ENCODE results near the gene COBLL1.

Gene COBLL1

GRCh38 chr2:164706522-164706921 is 135.1 kb downstream of the COBLL1 start:
- H3K56ac ChIP-seq (ENCODE audit: low read length): no peak overlapping the region
- H3K36me3 ChIP-seq (ENCODE audit: control insufficient read depth, insufficient read depth, low read length): no peaks in the 10 kb centered on the region
- no peak overlapping the region for H3K9ac ChIP-seq (ENCODE audit: low read length)
- peak; percentile 37 for DNase-seq
- H3K4me2 ChIP-seq (ENCODE audit: low read length): no peak overlapping the region
- no peak overlapping the region for H4K8ac ChIP-seq (ENCODE audit: low read depth, low read length)
- no peaks in the 10 kb centered on the region for H3K27me3 ChIP-seq (ENCODE audit: insufficient read depth, low read length, poor library complexity)
- H2BK5ac ChIP-seq (ENCODE audit: low read length): no peak overlapping the region
- H3K79me1 ChIP-seq (ENCODE audit: low read length): no peaks in the 10 kb centered on the region
- no peak overlapping the region for H4K5ac ChIP-seq (ENCODE audit: low read length)
- H2AK5ac ChIP-seq (ENCODE audit: low read length): no peak overlapping the region
- no peak overlapping the region for H3K23ac ChIP-seq (ENCODE audit: low read length)
- no peak overlapping the region for H2BK120ac ChIP-seq (ENCODE audit: low read depth, low read length)
- H3K4me1 ChIP-seq (ENCODE audit: control insufficient read depth, low read depth, low read length): no peaks in the 10 kb centered on the region
- no peak overlapping the region for H3K4me3 ChIP-seq (ENCODE audit: low read length)
- no peak overlapping the region for H3K18ac ChIP-seq (ENCODE audit: low read length)
- H3K4ac ChIP-seq (ENCODE audit: low read depth, low read length): no peak overlapping the region
- H3K79me2 ChIP-seq (ENCODE audit: control insufficient read depth, insufficient read depth, low read length): no peaks in the 10 kb centered on the region
- H2BK15ac ChIP-seq (replicated peaks; ENCODE audit: low read depth): no peak overlapping the region
- H3K27ac ChIP-seq (ENCODE audit: low read depth, low read length): no peak overlapping the region

- Histone ChIP-seq H3K56ac (ENCODE audit: low read length) (no peak overlapping the region), H3K9ac (ENCODE audit: low read length) (no peak overlapping the region), H3K18ac (ENCODE audit: low read length) (no peak overlapping the region), H3K4me3 (ENCODE audit: low read length) (no peak overlapping the region), H2BK5ac (ENCODE audit: low read length) (no peak overlapping the region), H3K27me3 (ENCODE audit: insufficient read depth, low read length, poor library complexity) (no peaks in the 10 kb centered on the region), H3K4ac (ENCODE audit: low read depth, low read length) (no peak overlapping the region), H2BK120ac (ENCODE audit: low read depth, low read length) (no peak overlapping the region), H2BK15ac (replicated peaks; ENCODE audit: low read depth) (no peak overlapping the region), H4K5ac (ENCODE audit: low read length) (no peak overlapping the region), H3K23ac (ENCODE audit: low read length) (no peak overlapping the region), H3K79me1 (ENCODE audit: low read length) (no peaks in the 10 kb centered on the region), H3K4me2 (ENCODE audit: low read length) (no peak overlapping the region), H3K79me2 (ENCODE audit: control insufficient read depth, insufficient read depth, low read length) (no peaks in the 10 kb centered on the region), H3K36me3 (ENCODE audit: control insufficient read depth, insufficient read depth, low read length) (no peaks in the 10 kb centered on the region), H4K8ac (ENCODE audit: low read depth, low read length) (no peak overlapping the region), H2AK5ac (ENCODE audit: low read length) (no peak overlapping the region), H3K27ac (ENCODE audit: low read depth, low read length) (no peak overlapping the region), H3K4me1 (ENCODE audit: control insufficient read depth, low read depth, low read length) (no peaks in the 10 kb centered on the region)
- no CpG with 5 or more reads among the region's 12 CpGs for WGBS (ENCODE audit: extremely low coverage, insufficient coverage, low lambda C conversion rate)
- DNase-seq: no peak
Measured at GRCh38 chr2:164705412-164706167, 136.0 kb downstream of the COBLL1 start.

- Histone ChIP-seq H4K8ac (ENCODE audit: low read depth, low read length) (no peak overlapping the region), H4K5ac (ENCODE audit: low read length) (no peak overlapping the region), H2AK5ac (ENCODE audit: low read length) (no peak overlapping the region), H3K4me3 (ENCODE audit: low read length) (no peak overlapping the region), H3K27me3 (ENCODE audit: insufficient read depth, low read length, poor library complexity) (no peaks in the 10 kb centered on the region), H3K4me2 (ENCODE audit: low read length) (no peak overlapping the region), H3K56ac (ENCODE audit: low read length) (no peak overlapping the region), H3K18ac (ENCODE audit: low read length) (no peak overlapping the region), H3K36me3 (ENCODE audit: control insufficient read depth, insufficient read depth, low read length) (no peaks in the 10 kb centered on the region), H2BK5ac (ENCODE audit: low read length) (no peak overlapping the region), H3K79me1 (ENCODE audit: low read length) (no peaks in the 10 kb centered on the region), H3K23ac (ENCODE audit: low read length) (no peak overlapping the region), H3K9ac (ENCODE audit: low read length) (no peak overlapping the region), H3K79me2 (ENCODE audit: control insufficient read depth, insufficient read depth, low read length) (no peaks in the 10 kb centered on the region), H3K27ac (ENCODE audit: low read depth, low read length) (no peak overlapping the region), H3K4ac (ENCODE audit: low read depth, low read length) (no peak overlapping the region), H2BK15ac (replicated peaks; ENCODE audit: low read depth) (no peak overlapping the region), H3K4me1 (ENCODE audit: control insufficient read depth, low read depth, low read length) (no peaks in the 10 kb centered on the region), H2BK120ac (ENCODE audit: low read depth, low read length) (no peak overlapping the region)
- no CpG with 5 or more reads among the region's 3 CpGs for WGBS (ENCODE audit: extremely low coverage, insufficient coverage, low lambda C conversion rate)
- no peak for DNase-seq
Measured at GRCh38 chr2:164703915-164704706, 137.5 kb downstream of the COBLL1 start.

GRCh38 chr2:164701565-164701964 is 140.1 kb downstream of the COBLL1 start:
- H3K27ac ChIP-seq (ENCODE audit: low read depth, low read length): no peak overlapping the region
- no peak overlapping the region for H3K9ac ChIP-seq (ENCODE audit: low read length)
- H3K27me3 ChIP-seq (ENCODE audit: insufficient read depth, low read length, poor library complexity): no peaks in the 10 kb centered on the region
- H3K79me1 ChIP-seq (ENCODE audit: low read length): no peaks in the 10 kb centered on the region
- no peak for DNase-seq
- no peak overlapping the region for H2AK5ac ChIP-seq (ENCODE audit: low read length)
- no peak overlapping the region for H3K4me3 ChIP-seq (ENCODE audit: low read length)
- no peak overlapping the region for H3K23ac ChIP-seq (ENCODE audit: low read length)
- no CpG with 5 or more reads among the region's 1 CpG for WGBS (ENCODE audit: extremely low coverage, insufficient coverage, low lambda C conversion rate)
- no peaks in the 10 kb centered on the region for H3K79me2 ChIP-seq (ENCODE audit: control insufficient read depth, insufficient read depth, low read length)
- H3K36me3 ChIP-seq (ENCODE audit: control insufficient read depth, insufficient read depth, low read length): no peaks in the 10 kb centered on the region
- no peak overlapping the region for H2BK120ac ChIP-seq (ENCODE audit: low read depth, low read length)
- no peak overlapping the region for H2BK15ac ChIP-seq (replicated peaks; ENCODE audit: low read depth)
- no peak overlapping the region for H4K5ac ChIP-seq (ENCODE audit: low read length)
- no peaks in the 10 kb centered on the region for H3K4me1 ChIP-seq (ENCODE audit: control insufficient read depth, low read depth, low read length)
- no peak overlapping the region for H3K4ac ChIP-seq (ENCODE audit: low read depth, low read length)
- no peak overlapping the region for H3K4me2 ChIP-seq (ENCODE audit: low read length)
- no peak overlapping the region for H3K18ac ChIP-seq (ENCODE audit: low read length)
- H3K56ac ChIP-seq (ENCODE audit: low read length): no peak overlapping the region
- no peak overlapping the region for H2BK5ac ChIP-seq (ENCODE audit: low read length)
- no peak overlapping the region for H4K8ac ChIP-seq (ENCODE audit: low read depth, low read length)

GRCh38 chr2:164700390-164700789 is 141.2 kb downstream of the COBLL1 start:
- H3K23ac ChIP-seq (ENCODE audit: low read length): no peak overlapping the region
- no peaks in the 10 kb centered on the region for H3K27me3 ChIP-seq (ENCODE audit: insufficient read depth, low read length, poor library complexity)
- no peak overlapping the region for H3K4me2 ChIP-seq (ENCODE audit: low read length)
- H2BK15ac ChIP-seq (replicated peaks; ENCODE audit: low read depth): no peak overlapping the region
- H3K4me1 ChIP-seq (ENCODE audit: control insufficient read depth, low read depth, low read length): no peaks in the 10 kb centered on the region
- no peak overlapping the region for H3K4me3 ChIP-seq (ENCODE audit: low read length)
- DNase-seq: no peak
- no peak overlapping the region for H2AK5ac ChIP-seq (ENCODE audit: low read length)
- H3K9ac ChIP-seq (ENCODE audit: low read length): no peak overlapping the region
- WGBS (ENCODE audit: extremely low coverage, insufficient coverage, low lambda C conversion rate): no CpG with 5 or more reads among the region's 2 CpGs
- no peaks in the 10 kb centered on the region for H3K79me1 ChIP-seq (ENCODE audit: low read length)
- H2BK120ac ChIP-seq (ENCODE audit: low read depth, low read length): no peak overlapping the region
- H3K18ac ChIP-seq (ENCODE audit: low read length): no peak overlapping the region
- H3K79me2 ChIP-seq (ENCODE audit: control insufficient read depth, insufficient read depth, low read length): no peaks in the 10 kb centered on the region
- H4K5ac ChIP-seq (ENCODE audit: low read length): no peak overlapping the region
- H2BK5ac ChIP-seq (ENCODE audit: low read length): no peak overlapping the region
- H3K56ac ChIP-seq (ENCODE audit: low read length): no peak overlapping the region
- H3K4ac ChIP-seq (ENCODE audit: low read depth, low read length): no peak overlapping the region
- no peak overlapping the region for H4K8ac ChIP-seq (ENCODE audit: low read depth, low read length)
- H3K27ac ChIP-seq (ENCODE audit: low read depth, low read length): no peak overlapping the region
- H3K36me3 ChIP-seq (ENCODE audit: control insufficient read depth, insufficient read depth, low read length): no peaks in the 10 kb centered on the region
